D721Med (cell line): ENCODE data around the gene LMBR1.

Source experiments
- DNase-seq: peaks from one replicate; pipeline ENCODE4 v3.0.0; 2011; ENCODE audit warnings: low spot score; ENCODE audit not compliant: insufficient read length
- FAIRE-seq: peaks from 2 replicates; lab custom pipeline; 2011; peaks lifted over from hg19 to GRCh38; lab: Jason Lieb, UNC
- TF ChIP-seq, protein P1 (sequence below): IDR thresholded peaks from 2 replicates; pipeline ENCODE4 v1.5.1; 2012; ENCODE audit warnings: mild to moderate bottlenecking, control low read depth; ENCODE audit not compliant: insufficient read depth; ENCODE audit errors: missing control alignments

LMBR1 gene

GRCh38 chr7:156791241-156791640 is 101.7 kb downstream of the LMBR1 start:
- TF ChIP-seq, protein P1, sequence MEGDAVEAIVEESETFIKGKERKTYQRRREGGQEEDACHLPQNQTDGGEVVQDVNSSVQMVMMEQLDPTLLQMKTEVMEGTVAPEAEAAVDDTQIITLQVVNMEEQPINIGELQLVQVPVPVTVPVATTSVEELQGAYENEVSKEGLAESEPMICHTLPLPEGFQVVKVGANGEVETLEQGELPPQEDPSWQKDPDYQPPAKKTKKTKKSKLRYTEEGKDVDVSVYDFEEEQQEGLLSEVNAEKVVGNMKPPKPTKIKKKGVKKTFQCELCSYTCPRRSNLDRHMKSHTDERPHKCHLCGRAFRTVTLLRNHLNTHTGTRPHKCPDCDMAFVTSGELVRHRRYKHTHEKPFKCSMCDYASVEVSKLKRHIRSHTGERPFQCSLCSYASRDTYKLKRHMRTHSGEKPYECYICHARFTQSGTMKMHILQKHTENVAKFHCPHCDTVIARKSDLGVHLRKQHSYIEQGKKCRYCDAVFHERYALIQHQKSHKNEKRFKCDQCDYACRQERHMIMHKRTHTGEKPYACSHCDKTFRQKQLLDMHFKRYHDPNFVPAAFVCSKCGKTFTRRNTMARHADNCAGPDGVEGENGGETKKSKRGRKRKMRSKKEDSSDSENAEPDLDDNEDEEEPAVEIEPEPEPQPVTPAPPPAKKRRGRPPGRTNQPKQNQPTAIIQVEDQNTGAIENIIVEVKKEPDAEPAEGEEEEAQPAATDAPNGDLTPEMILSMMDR: no peak
- FAIRE-seq (no peak), DNase-seq (no peak)

- TF ChIP-seq, protein P1: no peak
These were observed 102.7 kb downstream of the LMBR1 start for GRCh38 chr7:156790264-156790663.

DNA sequence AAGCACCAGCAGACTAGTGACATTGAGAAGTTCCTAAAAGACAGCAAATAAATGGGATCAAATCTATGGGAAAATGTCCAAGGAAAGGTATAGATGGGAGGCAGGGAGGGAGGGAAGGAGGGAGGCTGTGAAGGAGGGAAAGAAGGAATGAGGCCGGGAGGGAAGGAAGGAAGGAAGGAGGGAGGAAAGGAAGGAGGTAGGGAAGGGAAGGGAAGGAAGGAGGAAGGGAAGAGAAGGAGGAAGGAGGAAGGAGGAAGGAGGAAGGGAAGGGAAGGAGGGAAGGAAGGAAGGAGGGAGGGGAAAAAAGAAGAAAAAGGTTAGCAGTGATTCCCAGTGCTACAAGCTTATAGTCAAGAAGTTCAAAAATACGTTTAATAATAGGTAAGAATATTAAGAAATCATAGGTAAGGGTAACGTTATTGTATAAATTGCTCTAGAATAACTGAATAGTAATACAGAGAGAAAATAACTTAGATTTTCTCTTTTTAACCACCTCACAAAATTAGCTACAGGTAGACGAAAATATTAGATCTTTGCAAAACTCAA is 106.9 kb downstream of the LMBR1 start:
- FAIRE-seq (no peak), DNase-seq (no peak)
- TF ChIP-seq, protein P1: no peak

More at GRCh38 chr7:156790264-156790663, 102.7 kb downstream of the LMBR1 start:
- FAIRE-seq (no peak), DNase-seq (no peak)

DNA sequence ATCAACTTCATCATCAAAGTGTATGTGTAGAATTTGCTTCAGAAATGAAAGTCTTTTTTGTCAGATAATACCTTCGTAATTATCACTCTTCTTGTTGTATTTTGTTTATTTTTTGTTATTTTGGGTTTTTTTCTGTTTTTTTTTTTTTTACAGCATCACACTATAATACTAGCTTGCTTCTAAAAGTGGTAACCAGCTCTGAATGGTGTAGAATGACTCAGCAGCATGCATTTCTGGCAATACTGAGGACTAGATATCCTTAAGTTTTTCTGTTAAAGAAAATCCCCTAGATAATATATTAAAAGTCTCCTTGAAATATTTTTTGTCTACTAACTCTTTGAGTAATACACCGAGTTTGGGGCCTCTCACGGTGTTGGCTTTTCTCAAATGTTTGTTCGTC is 109.1 kb downstream of the LMBR1 start:
- FAIRE-seq (no peak), DNase-seq (no peak)
- TF ChIP-seq, protein P1: no peak

- DNase-seq (no peak), FAIRE-seq (no peak)
- TF ChIP-seq, protein P1: no peak
These were observed 111.0 kb downstream of the LMBR1 start for GRCh38 chr7:156781972-156782371.

GRCh38 chr7:156780724-156781455 is 112.1 kb downstream of the LMBR1 start:
- no peak for DNase-seq
- FAIRE-seq: no peak
- TF ChIP-seq, protein P1: no peak

- DNase-seq: no peak
- TF ChIP-seq, protein P1: no peak
- FAIRE-seq: no peak
These were observed 114.3 kb downstream of the LMBR1 start for GRCh38 chr7:156778668-156779067.
